ENCODE measurements around the gene FBXW8. TPM values are rescaled to one million over a fixed set of nuclear protein-coding genes. Genes with fewer than 3 reads are reported as not detected.

Gene FBXW8
- total and polyA plus RNA-seq, 4 donors, result 3.9 to 20.3 (median 12.5) TPM

GRCh38 chr12:117007577-117007976, 96.8 kb downstream of the FBXW8 start:
- Histone ChIP-seq H3K9ac (ENCODE audit: insufficient read depth in 1 of 2, low read length in 2 of 2) (no peak overlapping the region), H3K9me3 (ENCODE audit: control insufficient read depth in 4 of 4, insufficient read depth in 3 of 4, low read length in 3 of 4) (no peaks in the 10 kb centered on the region), H3K36me3 (ENCODE audit: control insufficient read depth in 4 of 4, insufficient read depth in 4 of 4, low read length in 4 of 4) (peaks cover 4 to 26% (median 21%) of the 10 kb centered on the region in 4 donors), H3K4me1 (ENCODE audit: control insufficient read depth in 5 of 5, insufficient read depth in 5 of 5, low read length in 5 of 5) (peaks cover 0 to 3% (median 0%) of the 10 kb centered on the region in 5 donors), H3K27me3 (ENCODE audit: control insufficient read depth in 3 of 3, insufficient read depth in 3 of 3, low read length in 2 of 3) (no peaks in the 10 kb centered on the region), H3K4me3 (no peak overlapping the region), H3K27ac (ENCODE audit: low read depth in 1 of 2, low read length in 1 of 2) (no peak overlapping the region)
- 90 to 96% methylated on average over 8 of the region's 8 CpGs for WGBS, 2 donors
- TF ChIP-seq CTCF (IDR thresholded peaks at IDR 0.05; ENCODE audit: control extremely low read depth, extremely low read depth), result no peak
- no peak for DNase-seq
- ATAC-seq (ENCODE audit: insufficient read depth, low FRiP score), result no peak

GRCh38 chr12:117009759-117010158, 99.0 kb downstream of the FBXW8 start:
- Histone ChIP-seq H3K4me3 (no peak overlapping the region), H3K27me3 (ENCODE audit: control insufficient read depth in 3 of 3, insufficient read depth in 3 of 3, low read length in 2 of 3) (no peaks in the 10 kb centered on the region), H3K36me3 (ENCODE audit: control insufficient read depth in 4 of 4, insufficient read depth in 4 of 4, low read length in 4 of 4) (peaks cover 8 to 28% (median 24%) of the 10 kb centered on the region in 4 donors), H3K4me1 (ENCODE audit: control insufficient read depth in 5 of 5, insufficient read depth in 5 of 5, low read length in 5 of 5) (no peaks in the 10 kb centered on the region), H3K9me3 (ENCODE audit: control insufficient read depth in 4 of 4, insufficient read depth in 3 of 4, low read length in 3 of 4) (peaks cover 3 to 4% (median 4%) of the 10 kb centered on the region in 4 donors), H3K27ac (ENCODE audit: low read depth in 1 of 2, low read length in 1 of 2) (no peak overlapping the region), H3K9ac (ENCODE audit: insufficient read depth in 1 of 2, low read length in 2 of 2) (no peak overlapping the region)
- TF ChIP-seq CTCF (IDR thresholded peaks at IDR 0.05; ENCODE audit: control extremely low read depth, extremely low read depth), result no peak
- 86 to 87% methylated on average over 8 of the region's 8 CpGs for WGBS, 2 donors
- ATAC-seq (ENCODE audit: insufficient read depth, low FRiP score) (no peak), DNase-seq (no peak)

- peaks cover 3 to 9% (median 4%) of the 10 kb centered on the region in 4 donors for H3K9me3 ChIP-seq (ENCODE audit: control insufficient read depth in 4 of 4, insufficient read depth in 3 of 4, low read length in 3 of 4)
- no peaks in the 10 kb centered on the region for H3K27me3 ChIP-seq (ENCODE audit: control insufficient read depth in 3 of 3, insufficient read depth in 3 of 3, low read length in 2 of 3)
- H3K4me1 ChIP-seq (ENCODE audit: control insufficient read depth in 5 of 5, insufficient read depth in 5 of 5, low read length in 5 of 5), result no peaks in the 10 kb centered on the region
- no peak overlapping the region for H3K4me3 ChIP-seq
- TF ChIP-seq CTCF (IDR thresholded peaks at IDR 0.05; ENCODE audit: control extremely low read depth, extremely low read depth), result no peak
- ATAC-seq (ENCODE audit: insufficient read depth, low FRiP score), result no peak
- peaks cover 15 to 26% (median 22%) of the 10 kb centered on the region in 4 donors for H3K36me3 ChIP-seq (ENCODE audit: control insufficient read depth in 4 of 4, insufficient read depth in 4 of 4, low read length in 4 of 4)
- no peak for DNase-seq
- no peak overlapping the region for H3K9ac ChIP-seq (ENCODE audit: insufficient read depth in 1 of 2, low read length in 2 of 2)
- WGBS, 2 donors, result 91 to 94% methylated on average over 17 of the region's 17 CpGs
- no peak overlapping the region for H3K27ac ChIP-seq (ENCODE audit: low read depth in 1 of 2, low read length in 1 of 2)
Observed at GRCh38 chr12:117010693-117011451, 100.1 kb downstream of the FBXW8 start.

All from lung (tissue), 12 donors.